ENCODE measurements around the gene ZNF385A. TPM values are rescaled to one million over a fixed set of nuclear protein-coding genes. Genes with fewer than 3 reads are reported as not detected.

The ZNF385A gene
- total and polyA plus RNA-seq, 2 donors from 2014 or later = 10.2 to 16.6 TPM

- Histone ChIP-seq H3K9me3 (ENCODE audit: control insufficient read depth in 2 of 3, insufficient read depth in 1 of 3, low read length in 3 of 3) (no peaks in the 10 kb centered on the region), H3K4me3 (ENCODE audit: low read length in 3 of 3) (no peak overlapping the region), H3K36me3 (ENCODE audit: control insufficient read depth in 2 of 3, insufficient read depth in 3 of 3, low read length in 3 of 3) (no peaks in the 10 kb centered on the region), H3K27me3 (ENCODE audit: control insufficient read depth, insufficient read depth, low read length) (no peaks in the 10 kb centered on the region), H3K9ac (ENCODE audit: low read length in 3 of 3) (no peak overlapping the region), H3K4me1 (ENCODE audit: control insufficient read depth in 2 of 3, insufficient read depth in 2 of 3, low read depth in 1 of 3, low read length in 3 of 3) (peaks cover 0 to 18% (median 7%) of the 10 kb centered on the region in 3 donors), H3K27ac (ENCODE audit: low read depth in 2 of 2, low read length in 2 of 2) (no peak overlapping the region)
- no peak for DNase-seq
- intact Hi-C loops (cut with DNase I) = loop anchor here (10.0 kb wide), 1 partner anchor 150 kb away; no protein-coding TSS in a partner anchor
- FAIRE-seq = no peak
- no peak for TF ChIP-seq CTCF (IDR thresholded peaks at IDR 0.05; ENCODE audit: borderline replicate concordance, extremely low read depth, insufficient read depth)
These were observed 9.3 kb downstream of the ZNF385A start for GRCh38 chr12:54375259-54375579.

GRCh38 chr12:54374562-54375258 is 9.8 kb downstream of the ZNF385A start:
- FAIRE-seq = no peak
- peak in 1 of 5 donors; percentile 48 for DNase-seq
- Histone ChIP-seq H3K4me1 (ENCODE audit: control insufficient read depth in 2 of 3, insufficient read depth in 2 of 3, low read depth in 1 of 3, low read length in 3 of 3) (peaks cover 0 to 18% (median 3%) of the 10 kb centered on the region in 3 donors), H3K36me3 (ENCODE audit: control insufficient read depth in 2 of 3, insufficient read depth in 3 of 3, low read length in 3 of 3) (no peaks in the 10 kb centered on the region), H3K9me3 (ENCODE audit: control insufficient read depth in 2 of 3, insufficient read depth in 1 of 3, low read length in 3 of 3) (no peaks in the 10 kb centered on the region), H3K4me3 (ENCODE audit: low read length in 3 of 3) (no peak overlapping the region), H3K27ac (ENCODE audit: low read depth in 2 of 2, low read length in 2 of 2) (no peak overlapping the region), H3K9ac (ENCODE audit: low read length in 3 of 3) (no peak overlapping the region), H3K27me3 (ENCODE audit: control insufficient read depth, insufficient read depth, low read length) (no peaks in the 10 kb centered on the region)
- no peak for TF ChIP-seq CTCF (IDR thresholded peaks at IDR 0.05; ENCODE audit: borderline replicate concordance, extremely low read depth, insufficient read depth)
- intact Hi-C loops (cut with DNase I) = loop anchor here (10.0 kb wide), 1 partner anchor 150 kb away; no protein-coding TSS in a partner anchor

GRCh38 chr12:54373649-54374561 is 10.6 kb downstream of the ZNF385A start:
- Histone ChIP-seq H3K27ac (ENCODE audit: low read depth in 2 of 2, low read length in 2 of 2) (no peak overlapping the region), H3K9ac (ENCODE audit: low read length in 3 of 3) (no peak overlapping the region), H3K4me1 (ENCODE audit: control insufficient read depth in 2 of 3, insufficient read depth in 2 of 3, low read depth in 1 of 3, low read length in 3 of 3) (peaks cover 0 to 16% (median 0%) of the 10 kb centered on the region in 3 donors), H3K4me3 (ENCODE audit: low read length in 3 of 3) (no peak overlapping the region), H3K27me3 (ENCODE audit: control insufficient read depth, insufficient read depth, low read length) (no peaks in the 10 kb centered on the region), H3K36me3 (ENCODE audit: control insufficient read depth in 2 of 3, insufficient read depth in 3 of 3, low read length in 3 of 3) (no peaks in the 10 kb centered on the region), H3K9me3 (ENCODE audit: control insufficient read depth in 2 of 3, insufficient read depth in 1 of 3, low read length in 3 of 3) (no peaks in the 10 kb centered on the region)
- DNase-seq (no peak), FAIRE-seq (no peak)
- no peak for TF ChIP-seq CTCF (IDR thresholded peaks at IDR 0.05; ENCODE audit: borderline replicate concordance, extremely low read depth, insufficient read depth)
- intact Hi-C loops (cut with DNase I) = loop anchor here (10.0 kb wide), 1 partner anchor 149 kb away; no protein-coding TSS in a partner anchor
